Measurements from ENCODE around the gene SLC11A1. TPM values are rescaled to one million over a fixed set of nuclear protein-coding genes. Genes with fewer than 3 reads are reported as not detected.

Gene SLC11A1, protein sequence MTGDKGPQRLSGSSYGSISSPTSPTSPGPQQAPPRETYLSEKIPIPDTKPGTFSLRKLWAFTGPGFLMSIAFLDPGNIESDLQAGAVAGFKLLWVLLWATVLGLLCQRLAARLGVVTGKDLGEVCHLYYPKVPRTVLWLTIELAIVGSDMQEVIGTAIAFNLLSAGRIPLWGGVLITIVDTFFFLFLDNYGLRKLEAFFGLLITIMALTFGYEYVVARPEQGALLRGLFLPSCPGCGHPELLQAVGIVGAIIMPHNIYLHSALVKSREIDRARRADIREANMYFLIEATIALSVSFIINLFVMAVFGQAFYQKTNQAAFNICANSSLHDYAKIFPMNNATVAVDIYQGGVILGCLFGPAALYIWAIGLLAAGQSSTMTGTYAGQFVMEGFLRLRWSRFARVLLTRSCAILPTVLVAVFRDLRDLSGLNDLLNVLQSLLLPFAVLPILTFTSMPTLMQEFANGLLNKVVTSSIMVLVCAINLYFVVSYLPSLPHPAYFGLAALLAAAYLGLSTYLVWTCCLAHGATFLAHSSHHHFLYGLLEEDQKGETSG
- total RNA-seq, result 0.18 and 0.21 TPM in 2 replicates

DNA sequence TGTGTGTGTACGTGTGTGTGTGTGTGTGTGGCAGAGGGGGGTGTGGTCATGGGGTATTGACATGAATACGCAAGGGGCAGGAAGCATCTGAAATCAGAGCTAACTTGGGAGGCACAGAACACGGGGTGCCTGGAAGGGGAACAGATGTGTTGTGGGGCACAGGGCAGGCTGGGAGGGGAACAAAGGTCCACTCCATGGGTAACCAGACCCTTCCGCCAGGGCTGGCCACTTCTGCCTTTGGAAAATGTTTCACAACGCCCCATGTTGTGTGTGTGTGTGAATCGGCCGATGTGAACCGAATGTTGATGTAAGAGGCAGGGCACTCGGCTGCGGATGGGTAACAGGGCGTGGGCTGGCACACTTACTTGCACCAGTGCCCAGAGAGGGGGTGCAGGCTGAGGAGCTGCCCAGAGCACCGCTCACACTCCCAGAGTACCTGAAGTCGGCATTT is at the start of gene SLC11A1:
TSS of gene SLC11A1 (plus strand) at position 358 of the 451 bp plus-strand sequence. CDS start 96 bp downstream, outside the sequence.
- Mint-ChIP-seq H3K4me1 (ENCODE audit: low read depth) (no peaks in the 10 kb centered on the region), H3K36me3 (ENCODE audit: low read depth) (no peaks in the 10 kb centered on the region), H3K27me3 (ENCODE audit: low read depth) (peaks cover 16% of the 10 kb centered on the region), H3K27ac (no peak within 1 kb of the TSS), H3K4me3 (ENCODE audit: low read depth) (no peak within 1 kb of the TSS), H3K9me3 (no peaks in the 10 kb centered on the region)
- DNase-seq (ENCODE audit: low spot score), result no peak
- intact Hi-C loops (cut with micrococcal nuclease), result no loop called here

DNA sequence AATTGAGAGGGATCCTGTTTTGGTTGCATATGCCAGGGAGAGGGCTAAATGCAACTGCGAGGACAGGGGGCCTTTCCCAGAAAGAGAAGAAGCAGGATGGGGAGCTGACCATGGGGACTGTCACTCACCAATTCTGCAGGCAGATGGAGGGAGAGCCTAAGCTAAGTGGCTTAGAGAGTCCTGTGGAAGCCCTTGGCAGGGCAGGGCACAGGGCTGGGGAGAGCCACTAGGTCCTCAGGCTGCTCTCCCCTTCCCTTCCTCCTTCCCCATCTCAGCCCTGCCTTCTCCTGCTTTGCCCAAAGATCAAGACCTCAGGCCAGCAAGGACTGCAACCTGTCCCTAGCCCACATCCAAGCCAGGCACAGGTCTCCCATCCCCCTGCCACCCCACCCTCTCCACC is 49.8 kb upstream of the SLC11A1 start:
- H3K4me3 Mint-ChIP-seq (ENCODE audit: low read depth), result no peak overlapping the region
- DNase-seq (ENCODE audit: low spot score), result no peak
- H3K27ac Mint-ChIP-seq, result no peak overlapping the region
- intact Hi-C loops (cut with micrococcal nuclease), result no loop called here
- peaks cover 1% of the 10 kb centered on the region for H3K4me1 Mint-ChIP-seq (ENCODE audit: low read depth)
- H3K9me3 Mint-ChIP-seq, result no peaks in the 10 kb centered on the region
- peaks cover 2% of the 10 kb centered on the region for H3K27me3 Mint-ChIP-seq (ENCODE audit: low read depth)
- no peaks in the 10 kb centered on the region for H3K36me3 Mint-ChIP-seq (ENCODE audit: low read depth)

DNA sequence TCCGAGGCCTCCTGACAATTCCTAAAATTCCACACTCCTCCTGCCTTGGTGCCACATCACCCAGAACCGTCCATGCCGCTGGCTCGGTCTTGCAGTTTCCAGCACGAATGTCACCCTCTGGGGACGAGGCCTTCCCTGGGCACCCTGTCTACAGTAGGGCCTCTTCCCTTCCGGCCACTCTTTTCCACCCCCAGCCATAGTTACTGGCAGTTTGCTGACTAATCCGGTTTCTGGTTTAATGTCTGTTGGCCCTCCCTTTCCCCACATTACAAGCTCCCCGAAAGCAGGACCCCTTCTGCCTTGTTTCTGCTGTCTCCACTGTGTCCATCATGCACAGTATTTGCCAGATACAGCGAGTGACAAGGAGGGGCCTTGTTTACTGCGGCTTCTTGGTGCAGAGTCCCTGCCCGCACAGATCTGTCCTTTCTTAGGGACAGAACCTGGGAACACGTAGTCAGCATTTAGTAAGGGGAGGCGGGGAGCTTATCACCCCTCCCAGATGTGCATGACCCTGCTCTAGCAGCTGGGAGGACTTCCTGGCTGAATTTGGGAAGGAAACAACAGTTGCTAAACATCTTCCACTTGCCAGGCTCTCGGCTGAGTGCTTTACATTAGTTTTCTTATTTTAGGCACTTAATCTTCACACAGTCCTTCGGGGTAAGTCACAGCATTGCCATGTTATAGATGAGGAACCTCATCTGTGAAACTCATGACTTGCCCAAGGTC is 49.0 kb upstream of the SLC11A1 start:
- no peak for DNase-seq (ENCODE audit: low spot score)
- intact Hi-C loops (cut with micrococcal nuclease), result no loop called here
- H3K9me3 Mint-ChIP-seq, result no peaks in the 10 kb centered on the region
- H3K36me3 Mint-ChIP-seq (ENCODE audit: low read depth), result no peaks in the 10 kb centered on the region
- peaks cover 3% of the 10 kb centered on the region for H3K27me3 Mint-ChIP-seq (ENCODE audit: low read depth)
- H3K4me1 Mint-ChIP-seq (ENCODE audit: low read depth), result peaks cover 1% of the 10 kb centered on the region
- H3K27ac Mint-ChIP-seq, result peak overlapping the region; percentile 57
- no peak overlapping the region for H3K4me3 Mint-ChIP-seq (ENCODE audit: low read depth)

DNA sequence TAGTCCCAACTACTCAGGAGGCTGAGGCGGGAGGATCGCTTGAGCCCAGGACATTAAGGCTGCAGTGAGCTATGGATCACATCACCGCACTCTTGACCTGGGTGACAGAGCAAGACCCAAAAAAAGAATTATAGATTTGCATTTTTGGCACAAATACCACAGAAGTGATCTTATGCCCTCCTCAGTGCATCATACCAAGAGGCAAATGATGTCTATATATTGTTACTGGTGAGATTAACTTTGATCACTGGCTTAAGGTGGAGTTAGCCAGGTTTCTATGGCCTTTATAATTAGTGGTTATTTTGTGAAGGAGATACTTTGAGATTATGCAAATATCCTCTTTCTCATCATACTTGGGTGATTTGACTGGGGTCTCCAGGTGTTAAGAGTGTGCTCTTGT is 47.5 kb upstream of the SLC11A1 start:
- no peak overlapping the region for H3K4me3 Mint-ChIP-seq (ENCODE audit: low read depth)
- peaks cover 1% of the 10 kb centered on the region for H3K4me1 Mint-ChIP-seq (ENCODE audit: low read depth)
- H3K27me3 Mint-ChIP-seq (ENCODE audit: low read depth), result peaks cover 3% of the 10 kb centered on the region
- DNase-seq (ENCODE audit: low spot score), result no peak
- no peaks in the 10 kb centered on the region for H3K36me3 Mint-ChIP-seq (ENCODE audit: low read depth)
- intact Hi-C loops (cut with micrococcal nuclease), result no loop called here
- no peaks in the 10 kb centered on the region for H3K9me3 Mint-ChIP-seq
- no peak overlapping the region for H3K27ac Mint-ChIP-seq

DNA sequence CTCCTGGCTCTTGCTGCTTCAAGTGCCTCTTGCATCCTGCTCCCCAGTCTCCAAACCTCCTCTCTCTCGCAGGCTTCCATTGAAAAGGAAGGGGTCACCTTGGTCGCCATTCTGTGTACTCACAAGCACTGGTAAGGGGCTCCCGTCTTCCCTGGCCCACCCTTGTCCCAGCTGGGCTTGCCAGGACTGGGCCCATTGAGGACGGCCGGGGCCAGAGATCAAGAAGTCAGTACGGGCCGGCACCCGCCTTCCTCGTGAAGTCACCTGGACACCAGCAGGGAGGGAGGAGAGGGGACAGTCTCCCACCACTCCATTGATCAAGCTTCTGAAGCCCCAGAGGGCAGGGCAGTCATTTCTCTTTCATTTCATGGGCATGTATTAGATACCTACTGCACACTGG is 41.4 kb upstream of the SLC11A1 start:
- Mint-ChIP-seq H3K4me1 (ENCODE audit: low read depth) (no peaks in the 10 kb centered on the region), H3K4me3 (ENCODE audit: low read depth) (no peak overlapping the region), H3K9me3 (no peaks in the 10 kb centered on the region), H3K27me3 (ENCODE audit: low read depth) (peaks cover 3% of the 10 kb centered on the region), H3K27ac (no peak overlapping the region), H3K36me3 (ENCODE audit: low read depth) (no peaks in the 10 kb centered on the region)
- no peak for DNase-seq (ENCODE audit: low spot score)
- intact Hi-C loops (cut with micrococcal nuclease), result no loop called here

DNA sequence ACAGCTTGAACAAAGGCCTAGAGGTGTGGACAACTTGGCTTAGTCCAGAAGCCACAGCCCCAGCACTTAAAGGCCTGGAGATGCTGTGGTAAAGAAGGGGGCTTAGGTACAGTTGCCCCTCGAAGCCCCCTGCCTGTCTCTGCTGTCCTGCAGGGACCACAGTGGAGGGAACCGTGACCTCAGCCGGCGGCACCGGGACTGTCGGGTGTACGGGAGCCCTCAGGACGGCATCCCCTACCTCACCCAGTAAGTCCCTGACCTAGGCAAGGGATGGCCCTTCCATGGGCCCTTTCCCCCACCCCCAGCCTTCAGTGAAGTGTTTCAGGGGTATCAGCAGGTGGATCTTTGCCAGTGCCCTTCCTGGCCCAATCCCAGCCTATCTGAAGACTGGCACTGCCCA is 40.7 kb upstream of the SLC11A1 start:
- Mint-ChIP-seq H3K4me3 (ENCODE audit: low read depth) (no peak overlapping the region), H3K9me3 (no peaks in the 10 kb centered on the region), H3K36me3 (ENCODE audit: low read depth) (no peaks in the 10 kb centered on the region), H3K27me3 (ENCODE audit: low read depth) (peaks cover 3% of the 10 kb centered on the region), H3K4me1 (ENCODE audit: low read depth) (no peaks in the 10 kb centered on the region), H3K27ac (no peak overlapping the region)
- DNase-seq (ENCODE audit: low spot score), result no peak
- intact Hi-C loops (cut with micrococcal nuclease), result no loop called here

DNA sequence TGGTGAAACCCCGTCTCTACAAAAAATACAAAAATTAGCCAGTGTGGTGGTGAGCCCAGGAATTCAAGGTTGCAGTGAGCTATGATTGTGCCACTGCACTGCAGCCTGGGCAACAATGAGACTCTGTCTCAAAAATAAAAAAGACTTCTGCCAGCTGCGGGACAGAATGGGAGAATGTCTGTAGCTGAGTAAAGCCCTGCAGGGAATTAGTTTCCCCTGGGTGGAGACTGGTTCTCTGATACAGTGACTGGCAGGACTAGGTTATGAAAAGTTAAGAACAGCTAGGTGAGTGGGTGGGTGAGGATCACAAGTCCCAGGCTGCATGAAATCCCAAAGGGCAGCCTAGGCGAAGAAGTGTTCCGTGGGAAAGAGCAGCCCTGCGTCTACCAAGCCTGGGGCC is 39.2 kb upstream of the SLC11A1 start:
- no peak overlapping the region for H3K4me3 Mint-ChIP-seq (ENCODE audit: low read depth)
- H3K4me1 Mint-ChIP-seq (ENCODE audit: low read depth), result no peaks in the 10 kb centered on the region
- no peak overlapping the region for H3K27ac Mint-ChIP-seq
- H3K9me3 Mint-ChIP-seq, result no peaks in the 10 kb centered on the region
- intact Hi-C loops (cut with micrococcal nuclease), result no loop called here
- H3K27me3 Mint-ChIP-seq (ENCODE audit: low read depth), result no peaks in the 10 kb centered on the region
- no peaks in the 10 kb centered on the region for H3K36me3 Mint-ChIP-seq (ENCODE audit: low read depth)
- no peak for DNase-seq (ENCODE audit: low spot score)

DNA sequence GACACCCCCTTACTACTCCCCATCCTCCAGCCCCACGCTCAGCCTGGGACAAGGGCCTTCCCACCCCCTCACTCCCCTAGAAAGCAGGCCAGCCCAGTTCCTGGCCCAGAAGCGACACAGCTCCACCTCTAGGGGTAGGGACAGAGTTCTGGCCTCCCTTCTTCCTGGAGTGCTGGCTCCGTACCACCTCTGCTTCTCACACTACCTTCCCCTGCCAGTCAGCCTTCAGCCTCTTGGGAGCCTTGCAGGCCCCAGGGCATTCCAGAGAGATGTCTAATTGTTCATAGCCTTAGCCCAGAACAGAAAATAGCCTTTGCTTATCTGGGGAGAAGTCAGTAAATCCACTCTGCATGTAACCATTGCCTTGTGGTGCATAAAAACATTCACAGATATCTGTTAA is 38.5 kb upstream of the SLC11A1 start:
- H3K36me3 Mint-ChIP-seq (ENCODE audit: low read depth), result no peaks in the 10 kb centered on the region
- no peak overlapping the region for H3K27ac Mint-ChIP-seq

DNA sequence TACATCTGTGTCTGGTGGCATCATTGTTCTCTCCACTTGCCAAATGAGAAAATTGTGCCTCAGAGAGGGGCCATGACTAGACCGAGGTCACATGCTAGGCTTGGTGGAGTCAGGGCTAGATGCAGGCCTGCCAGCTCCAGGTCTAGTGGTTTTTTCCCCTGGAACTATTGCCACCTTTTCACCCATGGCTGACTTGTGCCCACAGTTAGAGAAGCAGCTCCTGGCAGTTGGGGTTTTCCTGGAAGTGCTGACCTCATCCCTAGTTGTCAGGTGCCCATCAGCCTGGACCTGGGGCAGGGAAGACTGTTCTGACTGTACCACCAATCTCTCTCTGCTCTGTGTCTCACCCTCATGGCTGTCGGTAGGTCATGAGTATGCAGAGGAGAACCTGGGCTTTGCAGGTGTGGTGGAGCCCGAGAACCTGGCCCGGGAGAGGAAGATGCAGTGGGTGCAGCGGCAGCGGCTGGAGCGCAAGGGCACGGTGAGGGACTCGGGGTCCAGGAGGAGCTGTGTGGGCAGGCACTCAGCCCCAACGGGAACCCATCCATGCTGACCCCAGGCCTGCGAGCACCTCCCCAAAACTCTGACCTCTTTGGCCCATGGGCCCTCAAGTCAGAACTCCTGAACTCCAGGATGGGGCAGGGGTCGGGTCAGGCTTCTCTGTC is 37.9 kb upstream of the SLC11A1 start:
- no peaks in the 10 kb centered on the region for H3K4me1 Mint-ChIP-seq (ENCODE audit: low read depth)
- H3K27ac Mint-ChIP-seq, result no peak overlapping the region
- DNase-seq (ENCODE audit: low spot score), result no peak
- intact Hi-C loops (cut with micrococcal nuclease), result no loop called here
- H3K36me3 Mint-ChIP-seq (ENCODE audit: low read depth), result no peaks in the 10 kb centered on the region
- no peak overlapping the region for H3K4me3 Mint-ChIP-seq (ENCODE audit: low read depth)
- H3K9me3 Mint-ChIP-seq, result no peaks in the 10 kb centered on the region
- no peaks in the 10 kb centered on the region for H3K27me3 Mint-ChIP-seq (ENCODE audit: low read depth)

More for the DNA sequence above, 38.5 kb upstream of the SLC11A1 start:
- no peak for DNase-seq (ENCODE audit: low spot score)
- Mint-ChIP-seq H3K4me1 (ENCODE audit: low read depth) (no peaks in the 10 kb centered on the region), H3K27me3 (ENCODE audit: low read depth) (no peaks in the 10 kb centered on the region), H3K4me3 (ENCODE audit: low read depth) (no peak overlapping the region), H3K9me3 (no peaks in the 10 kb centered on the region)
- intact Hi-C loops (cut with micrococcal nuclease), result no loop called here

DNA sequence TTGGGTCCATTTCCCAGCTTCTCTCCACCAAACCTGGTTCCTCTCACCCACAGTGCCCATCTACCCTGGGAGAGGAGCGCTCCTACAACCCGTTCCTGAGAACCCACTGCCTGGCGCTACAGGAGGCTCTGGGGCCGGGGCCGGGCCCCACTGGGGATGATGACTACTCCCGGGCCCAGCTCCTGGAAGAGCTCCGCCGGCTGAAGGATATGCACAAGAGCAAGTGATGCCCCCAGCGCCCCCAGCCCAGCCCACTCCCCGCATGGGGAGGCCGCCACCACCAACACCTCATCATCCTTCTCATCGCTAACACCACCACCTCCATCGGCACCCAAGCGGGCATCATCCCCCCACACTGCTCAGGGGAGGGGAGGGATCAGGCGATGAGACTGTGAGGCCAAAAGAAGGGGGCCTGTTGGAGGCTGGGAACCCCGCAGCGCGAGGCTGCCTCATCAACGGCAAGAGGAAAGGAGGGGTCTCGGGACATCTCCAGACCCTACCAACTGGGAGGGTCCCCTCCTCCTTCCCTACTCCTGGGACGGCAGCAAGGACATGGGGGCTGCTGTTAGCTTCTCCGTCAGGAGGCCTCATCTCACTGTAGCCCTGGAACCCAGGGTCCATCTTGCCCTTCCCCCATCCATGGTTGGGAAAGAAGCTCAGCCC is 37.2 kb upstream of the SLC11A1 start:
- DNase-seq (ENCODE audit: low spot score), result no peak
- Mint-ChIP-seq H3K9me3 (no peaks in the 10 kb centered on the region), H3K27me3 (ENCODE audit: low read depth) (no peaks in the 10 kb centered on the region), H3K36me3 (ENCODE audit: low read depth) (no peaks in the 10 kb centered on the region), H3K4me3 (ENCODE audit: low read depth) (no peak overlapping the region), H3K4me1 (ENCODE audit: low read depth) (no peaks in the 10 kb centered on the region), H3K27ac (no peak overlapping the region)
- intact Hi-C loops (cut with micrococcal nuclease), result no loop called here

DNA sequence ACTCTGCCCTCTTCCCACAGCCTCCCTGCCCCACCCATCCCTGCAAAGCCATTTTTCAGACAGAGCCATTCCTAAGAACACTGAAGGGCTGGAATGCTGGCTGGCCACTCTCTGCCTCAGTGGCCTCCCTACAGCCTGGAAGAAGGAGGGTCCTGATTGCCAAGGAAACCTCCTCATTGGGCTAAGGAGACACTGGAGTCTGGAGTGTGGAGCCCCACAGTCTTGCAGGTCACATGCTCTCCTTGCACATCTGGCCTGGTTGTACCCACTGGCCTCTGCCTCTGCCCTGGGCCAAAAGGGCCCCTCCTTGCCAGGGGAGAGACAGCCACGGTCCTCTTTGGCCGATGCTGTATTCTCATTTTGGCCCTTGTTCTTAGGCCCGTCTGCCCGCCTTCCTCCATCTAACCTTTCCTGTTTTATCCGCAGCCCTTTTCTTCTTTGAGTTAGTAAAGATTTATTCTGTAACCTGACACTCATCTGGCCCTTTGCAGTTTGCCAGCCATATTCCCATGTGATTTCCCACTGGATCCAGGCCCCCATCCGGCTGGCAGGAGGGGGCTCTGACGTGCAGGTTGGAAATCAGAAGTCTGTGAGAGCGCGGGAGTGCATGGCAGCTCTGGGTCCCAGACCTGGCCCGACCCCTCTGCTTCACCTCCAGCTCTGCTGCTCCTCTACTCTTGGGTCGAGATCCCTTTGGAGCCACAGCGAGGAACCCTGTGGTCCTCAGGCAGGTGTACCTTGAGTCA is 36.4 kb upstream of the SLC11A1 start:
- intact Hi-C loops (cut with micrococcal nuclease), result no loop called here
- no peak for DNase-seq (ENCODE audit: low spot score)
- Mint-ChIP-seq H3K4me3 (ENCODE audit: low read depth) (no peak overlapping the region), H3K36me3 (ENCODE audit: low read depth) (no peaks in the 10 kb centered on the region), H3K9me3 (no peaks in the 10 kb centered on the region), H3K4me1 (ENCODE audit: low read depth) (no peaks in the 10 kb centered on the region), H3K27me3 (ENCODE audit: low read depth) (no peaks in the 10 kb centered on the region), H3K27ac (no peak overlapping the region)

DNA sequence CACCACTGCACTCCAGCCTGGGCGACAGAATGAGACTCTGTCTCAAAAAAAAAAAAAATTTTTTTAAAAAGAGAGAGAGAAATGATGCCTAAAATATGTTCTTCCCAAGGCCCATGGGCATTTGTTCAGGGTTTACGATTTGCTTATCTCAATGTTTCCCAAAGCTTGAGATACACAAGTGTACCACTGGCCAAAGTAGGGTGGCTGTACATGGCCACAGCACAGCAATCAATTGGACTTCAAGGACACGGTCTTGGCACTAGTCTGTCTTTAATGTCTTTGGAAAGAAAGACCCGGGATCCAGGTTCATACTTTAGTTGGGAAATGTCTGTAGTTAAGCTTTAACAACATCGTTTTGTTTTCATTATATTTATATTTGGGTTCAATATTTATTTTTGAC is 34.9 kb upstream of the SLC11A1 start:
- Mint-ChIP-seq H3K4me3 (ENCODE audit: low read depth) (no peak overlapping the region), H3K4me1 (ENCODE audit: low read depth) (no peaks in the 10 kb centered on the region), H3K27me3 (ENCODE audit: low read depth) (peaks cover 3% of the 10 kb centered on the region), H3K27ac (no peak overlapping the region), H3K9me3 (peaks cover 6% of the 10 kb centered on the region), H3K36me3 (ENCODE audit: low read depth) (no peaks in the 10 kb centered on the region)
- intact Hi-C loops (cut with micrococcal nuclease), result no loop called here
- no peak for DNase-seq (ENCODE audit: low spot score)

Data from activated T-helper 2 cell treated with anti-CD3 and anti-CD28 coated beads, Interferon-gamma antibody, Interleukin-2, Interleukin-4, amounts not matched to agents 10 μg/mL and 5 μg/mL and 100 μg/mL, durations not matched to agents 14 hours and 24 hours and 36 hours (primary cell).